A549 (cell line): Measurements from ENCODE around the gene SLC2A5.

ENCODE experiments used
- CEBPB ChIP-seq, 2 experiments: fragments of >200 bp in 1 of 2; sonication (Bioruptor Twin) in 1 of 2; formaldehyde crosslinking in 1 of 2; IDR thresholded peaks; 2 replicates each; pipeline ENCODE4 v1.6.1; 2012 to 2016
- PHF8 ChIP-seq: fragments of 200-600 bp; sonication (generic); IDR thresholded peaks from 2 replicates; pipeline ENCODE4 v1.6.1; 2016; ENCODE audit warnings: low read depth, mild to moderate bottlenecking, antibody characterized with exemption, moderate library complexity, borderline replicate concordance
- TF ChIP-seq, protein P1 (sequence below): fragments of >200 bp; sonication (Bioruptor Twin); formaldehyde crosslinking; IDR thresholded peaks from 3 replicates; pipeline ENCODE4 v1.5.1; 2016

DNA sequence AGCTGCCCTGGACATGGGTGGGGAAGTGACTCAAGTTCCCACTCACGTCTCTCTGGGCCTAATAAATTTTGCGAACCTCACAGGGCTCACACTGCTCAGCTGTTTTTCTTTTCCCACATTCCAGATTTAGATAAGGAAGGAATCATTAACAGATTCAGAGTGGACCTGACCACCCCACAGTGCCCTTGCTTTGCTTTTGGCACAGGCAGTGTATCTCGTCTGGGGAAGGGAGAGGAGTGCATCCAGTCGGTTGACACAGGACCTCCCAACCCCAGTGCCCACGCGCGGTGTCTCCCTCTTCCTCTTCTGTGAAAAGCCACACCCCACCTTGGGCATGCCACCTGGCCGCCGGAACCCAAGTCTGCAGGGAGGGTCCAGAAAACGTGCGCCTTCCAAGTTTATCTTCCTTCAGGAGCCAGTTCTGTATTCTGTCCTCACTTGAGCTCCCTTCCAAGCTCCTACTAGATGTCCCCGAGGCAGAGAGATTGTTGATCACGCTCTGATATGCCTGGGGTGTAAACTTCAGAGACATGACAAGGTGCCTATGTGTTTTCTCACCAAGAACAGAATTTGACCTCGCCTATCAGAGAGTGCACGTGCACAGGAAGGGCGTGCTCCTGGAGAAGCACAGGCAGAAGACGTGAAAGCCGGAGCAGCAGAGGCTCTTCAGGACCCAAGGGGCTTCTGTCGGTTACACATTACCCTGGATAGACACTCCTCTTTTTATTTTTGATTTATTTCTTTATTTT lies 9.5 kb upstream of the SLC2A5 start:
- TF ChIP-seq PHF8 = no peak
- TF ChIP-seq, protein P1, sequence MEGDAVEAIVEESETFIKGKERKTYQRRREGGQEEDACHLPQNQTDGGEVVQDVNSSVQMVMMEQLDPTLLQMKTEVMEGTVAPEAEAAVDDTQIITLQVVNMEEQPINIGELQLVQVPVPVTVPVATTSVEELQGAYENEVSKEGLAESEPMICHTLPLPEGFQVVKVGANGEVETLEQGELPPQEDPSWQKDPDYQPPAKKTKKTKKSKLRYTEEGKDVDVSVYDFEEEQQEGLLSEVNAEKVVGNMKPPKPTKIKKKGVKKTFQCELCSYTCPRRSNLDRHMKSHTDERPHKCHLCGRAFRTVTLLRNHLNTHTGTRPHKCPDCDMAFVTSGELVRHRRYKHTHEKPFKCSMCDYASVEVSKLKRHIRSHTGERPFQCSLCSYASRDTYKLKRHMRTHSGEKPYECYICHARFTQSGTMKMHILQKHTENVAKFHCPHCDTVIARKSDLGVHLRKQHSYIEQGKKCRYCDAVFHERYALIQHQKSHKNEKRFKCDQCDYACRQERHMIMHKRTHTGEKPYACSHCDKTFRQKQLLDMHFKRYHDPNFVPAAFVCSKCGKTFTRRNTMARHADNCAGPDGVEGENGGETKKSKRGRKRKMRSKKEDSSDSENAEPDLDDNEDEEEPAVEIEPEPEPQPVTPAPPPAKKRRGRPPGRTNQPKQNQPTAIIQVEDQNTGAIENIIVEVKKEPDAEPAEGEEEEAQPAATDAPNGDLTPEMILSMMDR = no peak
- no peak for TF ChIP-seq CEBPB (IDR thresholded peaks at IDR 0.05)
